Mucosa of rectum (tissue), 2 donors: Measurements from ENCODE around the gene SHE.

Source experiments
- H3K27ac ChIP-seq, 2 donors: one replicate each; pipeline ENCODE4 v1.7.0; 2013; ENCODE audit warnings: inconsistent platforms in 2 of 2, low read depth in 2 of 2, low read length in 2 of 2
- H3K27me3 ChIP-seq, 2 donors: one replicate each; pipeline ENCODE4 v1.7.0; 2013; ENCODE audit warnings: low read length in 2 of 2; ENCODE audit not compliant: control insufficient read depth in 2 of 2, insufficient read depth in 2 of 2
- H3K36me3 ChIP-seq, 2 donors: one replicate each; pipeline ENCODE4 v1.7.0; 2013; ENCODE audit warnings: low read length in 2 of 2; ENCODE audit not compliant: control insufficient read depth in 2 of 2, insufficient read depth in 2 of 2
- H3K4me1 ChIP-seq, 2 donors: one replicate each; pipeline ENCODE4 v1.7.0; 2013; ENCODE audit warnings: low read length in 2 of 2, mild to moderate bottlenecking in 1 of 2; ENCODE audit not compliant: control insufficient read depth in 2 of 2, insufficient read depth in 2 of 2
- H3K4me3 ChIP-seq, 2 donors: one replicate each; pipeline ENCODE4 v1.7.0; 2013; ENCODE audit warnings: low read length in 2 of 2
- H3K9ac ChIP-seq, 2 donors: one replicate each; pipeline ENCODE4 v1.7.0; 2013; ENCODE audit warnings: low read length in 2 of 2, low read depth in 1 of 2, mild to moderate bottlenecking in 1 of 2
- H3K9me3 ChIP-seq, 2 donors: one replicate each; pipeline ENCODE4 v1.7.0; 2013; ENCODE audit warnings: low read length in 2 of 2; ENCODE audit not compliant: control insufficient read depth in 2 of 2
- donor health status: healthy.
- donor health status: Normal muscosa, but diverticular disease.

The SHE gene

DNA sequence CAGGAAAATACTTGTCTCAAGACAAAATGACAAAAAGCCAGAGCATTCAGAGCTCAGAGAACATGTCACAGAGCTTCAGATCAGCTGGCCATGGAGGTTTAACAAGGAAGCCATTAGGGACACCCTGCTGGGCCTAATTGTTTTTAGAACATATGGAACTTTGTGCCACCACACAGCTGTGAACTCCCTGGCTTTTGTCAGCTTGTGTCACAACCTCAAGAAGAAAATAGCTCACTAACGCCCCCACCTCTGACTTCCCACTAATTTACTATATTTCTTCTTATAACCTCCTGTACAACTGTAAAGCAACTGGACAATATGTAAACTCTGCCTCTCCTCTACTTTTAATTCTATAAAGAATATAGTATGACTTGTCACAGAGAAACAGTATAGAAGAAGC, 21.2 kb downstream of the SHE start:
- Histone ChIP-seq H3K4me3 (no peak overlapping the region), H3K4me1 (peaks cover 19 to 20% of the 10 kb centered on the region in 2 donors), H3K9ac (no peak overlapping the region), H3K36me3 (no peaks in the 10 kb centered on the region), H3K27ac (no peak overlapping the region), H3K9me3 (no peaks in the 10 kb centered on the region), H3K27me3 (no peaks in the 10 kb centered on the region)

GRCh38 chr1:154479764-154480421, 22.3 kb downstream of the SHE start:
- H3K9ac ChIP-seq = no peak overlapping the region
- no peaks in the 10 kb centered on the region for H3K36me3 ChIP-seq
- peaks cover 20 to 31% of the 10 kb centered on the region in 2 donors for H3K4me1 ChIP-seq
- H3K4me3 ChIP-seq = no peak overlapping the region
- H3K9me3 ChIP-seq = no peaks in the 10 kb centered on the region
- H3K27ac ChIP-seq = no peak overlapping the region
- no peaks in the 10 kb centered on the region for H3K27me3 ChIP-seq

DNA sequence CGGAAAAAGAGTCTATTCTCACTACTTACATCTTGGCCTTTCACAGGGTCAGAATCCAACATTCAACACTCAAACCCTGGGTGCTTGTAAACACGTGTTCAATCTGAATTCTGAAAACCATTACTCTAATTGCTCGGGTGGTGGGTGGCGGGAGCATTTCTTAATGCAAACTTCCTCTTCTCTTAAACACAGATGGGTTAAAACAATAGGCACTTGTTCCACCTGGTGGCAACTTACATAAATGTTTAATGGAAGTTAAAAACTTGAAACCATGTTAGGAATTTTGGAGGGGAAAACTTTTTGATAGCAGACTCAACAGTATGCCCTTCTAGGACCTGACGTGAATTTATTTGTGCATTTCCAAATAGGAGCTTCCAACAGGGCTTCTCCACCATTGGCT, 23.6 kb downstream of the SHE start:
- Histone ChIP-seq H3K9me3 (no peaks in the 10 kb centered on the region), H3K4me3 (no peak overlapping the region), H3K27ac (peak overlapping the region; percentile 89 to 91), H3K36me3 (no peaks in the 10 kb centered on the region), H3K9ac (peak overlapping the region; percentile 39 to 54), H3K4me1 (peaks cover 26 to 42% of the 10 kb centered on the region in 2 donors), H3K27me3 (no peaks in the 10 kb centered on the region)

DNA sequence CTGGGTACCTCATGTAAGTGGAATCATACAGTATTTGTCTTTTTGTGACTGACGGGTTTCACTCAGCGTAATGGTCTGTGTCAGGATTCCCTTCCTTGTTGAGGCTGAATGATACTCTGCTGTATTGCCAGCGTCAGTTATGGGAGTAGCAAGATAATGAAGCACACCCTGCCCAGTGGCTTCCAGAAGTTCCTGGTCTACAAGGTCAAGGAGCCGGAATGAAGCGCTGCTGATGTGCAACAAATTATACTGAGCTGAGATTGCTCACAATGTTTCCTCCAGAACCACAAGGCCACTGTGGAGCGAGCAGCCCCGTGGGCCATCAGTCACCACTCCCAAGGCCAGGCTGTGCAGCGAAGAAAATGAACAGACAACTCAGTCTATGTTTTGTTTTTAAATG, 24.2 kb downstream of the SHE start:
- no peaks in the 10 kb centered on the region for H3K27me3 ChIP-seq
- peak overlapping the region; percentile 89 to 91 for H3K27ac ChIP-seq
- no peaks in the 10 kb centered on the region for H3K36me3 ChIP-seq
- H3K4me1 ChIP-seq = peaks cover 26 to 42% of the 10 kb centered on the region in 2 donors
- H3K4me3 ChIP-seq = no peak overlapping the region
- no peaks in the 10 kb centered on the region for H3K9me3 ChIP-seq
- peak overlapping the region; percentile 18 to 54 for H3K9ac ChIP-seq

DNA sequence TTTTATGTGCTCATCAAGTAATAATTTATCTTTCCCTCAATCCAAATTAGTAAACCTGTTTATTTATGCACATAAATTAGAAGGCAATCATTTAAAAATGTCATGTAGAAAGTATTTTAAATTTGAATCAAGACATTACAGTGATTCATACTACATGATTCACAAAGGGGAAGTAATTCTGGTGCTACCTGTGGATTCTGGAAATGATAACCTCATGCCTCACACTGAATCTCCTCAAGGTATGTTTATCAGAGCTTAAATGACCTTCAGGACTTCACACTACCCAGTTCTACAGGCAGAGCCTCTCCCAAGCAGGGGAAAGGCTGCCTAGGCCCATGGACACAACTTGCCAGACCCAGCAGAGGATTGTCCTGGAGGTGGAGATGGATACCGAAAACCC, 25.4 kb downstream of the SHE start:
- Histone ChIP-seq H3K27ac (peak overlapping the region; percentile 89 to 91), H3K9ac (peak overlapping the region in 1 of 2 donors; percentile 50), H3K4me1 (peaks cover 26 to 42% of the 10 kb centered on the region in 2 donors), H3K9me3 (no peaks in the 10 kb centered on the region), H3K4me3 (no peak overlapping the region), H3K36me3 (no peaks in the 10 kb centered on the region), H3K27me3 (no peaks in the 10 kb centered on the region)

DNA sequence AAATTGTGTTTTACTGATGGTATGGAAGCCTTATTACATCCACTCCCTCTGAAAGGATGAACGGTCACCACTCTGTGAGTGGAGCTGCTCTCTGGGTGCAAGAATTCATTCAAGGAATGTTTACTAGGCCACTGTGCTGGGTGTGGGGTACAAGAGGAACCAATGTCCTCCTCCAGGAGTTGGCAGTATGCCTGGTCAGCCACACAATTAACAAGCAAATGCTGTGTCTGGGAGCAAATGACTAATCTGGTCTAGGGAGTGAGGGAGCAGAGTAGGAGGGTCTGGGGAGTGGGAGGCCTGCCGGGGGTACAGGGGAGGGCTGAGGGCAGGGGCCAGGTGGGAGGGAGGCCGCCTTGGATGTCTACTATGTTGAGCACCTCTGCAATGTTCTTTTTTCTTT, 27.4 kb downstream of the SHE start:
- Histone ChIP-seq H3K9ac (peak overlapping the region in 1 of 2 donors; percentile 24), H3K36me3 (no peaks in the 10 kb centered on the region), H3K4me1 (peaks cover 32 to 45% of the 10 kb centered on the region in 2 donors), H3K27ac (peak overlapping the region; percentile 73 to 91), H3K4me3 (no peak overlapping the region), H3K9me3 (no peaks in the 10 kb centered on the region), H3K27me3 (no peaks in the 10 kb centered on the region)

DNA sequence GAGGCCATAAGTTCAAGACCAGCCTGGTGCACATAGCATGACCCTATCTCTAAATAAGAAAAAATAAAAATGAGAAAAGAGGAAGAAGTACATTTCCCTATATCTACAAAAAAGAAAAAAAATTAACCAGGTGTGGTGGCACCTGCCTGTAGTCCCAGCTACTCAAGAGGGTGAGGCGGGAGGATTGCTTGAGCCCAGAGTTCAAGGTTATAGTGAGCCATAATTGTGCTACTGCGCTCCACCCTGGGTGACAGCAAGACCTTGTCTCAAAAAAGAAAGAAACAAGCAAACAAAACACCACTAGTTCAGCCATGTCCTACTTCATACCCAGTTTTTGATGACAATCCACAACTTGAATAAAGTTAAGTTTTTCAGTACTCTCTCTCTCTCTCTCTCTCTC, 30.9 kb downstream of the SHE start:
- no peaks in the 10 kb centered on the region for H3K36me3 ChIP-seq
- H3K4me1 ChIP-seq = peaks cover 16 to 31% of the 10 kb centered on the region in 2 donors
- no peaks in the 10 kb centered on the region for H3K9me3 ChIP-seq
- H3K4me3 ChIP-seq = no peak overlapping the region
- no peaks in the 10 kb centered on the region for H3K27me3 ChIP-seq
- peak overlapping the region; percentile 64 to 79 for H3K27ac ChIP-seq
- no peak overlapping the region for H3K9ac ChIP-seq

DNA sequence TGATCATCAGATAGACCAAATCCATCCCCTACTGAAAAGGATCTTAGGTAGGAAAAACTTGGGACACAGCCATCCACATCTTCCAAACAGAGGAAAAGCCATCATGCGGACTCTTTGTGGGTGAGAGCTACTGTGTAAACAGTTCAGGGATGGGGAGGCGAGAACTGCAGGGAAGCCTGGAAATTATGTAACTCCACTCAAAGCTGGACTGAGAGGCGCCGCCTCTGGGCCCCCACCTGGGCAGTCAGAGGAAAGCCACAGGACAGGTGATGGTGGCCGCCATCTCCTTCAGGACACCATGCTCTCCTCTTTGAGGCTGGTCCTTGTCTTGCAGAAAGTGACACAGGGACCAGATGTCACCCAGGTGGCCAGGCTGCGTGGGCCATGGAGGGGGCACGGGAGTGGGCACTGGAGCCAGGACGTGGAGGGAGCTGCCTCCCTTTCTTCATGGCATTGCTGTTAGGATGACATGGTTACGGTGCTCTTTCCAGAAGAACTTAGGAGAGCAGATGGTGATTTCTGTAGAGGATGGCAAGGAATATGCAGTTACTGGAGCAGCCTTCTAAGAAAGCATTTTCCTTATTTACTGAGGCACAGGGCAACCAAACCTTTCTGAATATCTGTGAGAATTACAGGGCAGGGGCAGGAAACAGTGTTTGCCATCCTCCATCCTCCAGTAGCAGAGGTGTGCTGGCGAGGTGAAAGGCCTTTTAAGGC, 32.2 kb downstream of the SHE start:
- H3K27ac ChIP-seq = peak overlapping the region in 1 of 2 donors; percentile 5
- H3K9me3 ChIP-seq = no peaks in the 10 kb centered on the region
- no peak overlapping the region for H3K9ac ChIP-seq
- H3K36me3 ChIP-seq = no peaks in the 10 kb centered on the region
- no peak overlapping the region for H3K4me3 ChIP-seq
- no peaks in the 10 kb centered on the region for H3K27me3 ChIP-seq
- H3K4me1 ChIP-seq = peaks cover 21 to 25% of the 10 kb centered on the region in 2 donors

DNA sequence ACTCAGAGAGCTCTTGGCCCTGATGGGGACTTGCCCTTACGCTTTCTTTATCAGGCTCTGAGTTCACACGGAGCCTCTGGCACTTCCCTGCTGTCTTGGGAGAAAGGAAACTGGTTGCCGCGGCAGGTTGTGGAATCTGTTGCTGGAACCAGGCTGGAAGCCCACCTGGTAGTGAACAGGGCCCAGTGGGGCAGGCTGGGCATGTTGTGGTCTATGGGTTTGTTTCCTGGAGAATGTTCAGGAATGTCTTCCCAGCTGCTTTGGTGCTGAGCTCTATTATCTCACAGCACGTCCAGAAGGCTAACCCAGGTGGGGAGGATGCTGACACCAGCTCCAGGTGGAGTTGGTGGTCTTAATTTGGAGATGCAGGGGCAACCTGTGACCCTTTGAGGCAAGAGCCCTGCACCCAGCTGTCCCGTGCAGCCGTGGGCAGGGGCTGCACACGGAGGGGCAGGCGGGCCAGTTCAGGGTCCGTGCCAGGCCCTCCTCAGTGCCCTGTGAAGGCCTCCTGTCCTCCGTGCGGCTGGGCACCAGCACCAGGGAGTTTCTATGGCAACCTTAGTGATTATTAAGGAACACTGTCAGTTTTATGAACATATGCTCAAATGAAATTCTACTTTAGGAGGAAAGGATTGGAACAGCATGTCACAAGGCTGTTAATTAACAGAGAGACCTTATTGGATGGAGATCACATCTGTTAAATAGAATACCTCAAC, 33.5 kb downstream of the SHE start:
- H3K4me1 ChIP-seq = peaks cover 20 to 22% of the 10 kb centered on the region in 2 donors
- no peak overlapping the region for H3K4me3 ChIP-seq
- no peak overlapping the region for H3K9ac ChIP-seq
- H3K27me3 ChIP-seq = no peaks in the 10 kb centered on the region
- no peaks in the 10 kb centered on the region for H3K9me3 ChIP-seq
- H3K36me3 ChIP-seq = no peaks in the 10 kb centered on the region
- no peak overlapping the region for H3K27ac ChIP-seq
